ENCODE measurements around the gene LYG2.
"Not testable (repeated sequence)": the region's sequence is repeated elsewhere in the genome, so short reads cannot be mapped to it uniquely, and the experiment has no call there.

Gene LYG2, protein sequence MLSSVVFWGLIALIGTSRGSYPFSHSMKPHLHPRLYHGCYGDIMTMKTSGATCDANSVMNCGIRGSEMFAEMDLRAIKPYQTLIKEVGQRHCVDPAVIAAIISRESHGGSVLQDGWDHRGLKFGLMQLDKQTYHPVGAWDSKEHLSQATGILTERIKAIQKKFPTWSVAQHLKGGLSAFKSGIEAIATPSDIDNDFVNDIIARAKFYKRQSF

GRCh38 chr2:99255491-99256318 is at the start of gene LYG2:
Gene LYG2, minus strand, starts transcription at chr2:99255666. Its CDS starts 1,406 bp downstream, at chr2:99254260.
- DNase-seq (ENCODE audit: low read depth): no peak

- DNase-seq (ENCODE audit: low read depth): not testable (repeated sequence)
Measured at GRCh38 chr2:99301097-99301496, 45.6 kb upstream of the LYG2 start, which contains the start of gene LYG1. Gene LYG1, minus strand, starts transcription at chr2:99301197. Its CDS starts 5,527 bp downstream, at chr2:99295670.

DNA sequence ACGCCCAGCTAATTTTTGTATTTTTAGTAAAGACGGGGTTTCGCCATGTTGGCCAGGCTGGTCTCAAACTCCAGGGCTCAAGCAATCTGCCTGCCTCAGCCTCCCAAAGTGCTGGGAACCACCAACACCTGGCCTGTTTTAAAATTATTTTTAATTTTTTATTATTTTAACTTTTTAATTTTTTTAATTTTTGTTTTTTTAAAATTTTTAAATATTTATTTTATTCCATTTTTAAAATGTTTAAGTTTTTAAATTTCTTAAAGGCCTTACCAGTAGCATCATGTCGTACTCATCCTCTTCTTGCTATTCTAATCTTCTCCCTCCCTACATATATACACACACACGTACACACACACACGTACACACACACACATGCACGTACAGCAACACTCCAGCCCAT is 44.1 kb upstream of the LYG2 start:
- DNase-seq (ENCODE audit: low read depth): no peak

DNA sequence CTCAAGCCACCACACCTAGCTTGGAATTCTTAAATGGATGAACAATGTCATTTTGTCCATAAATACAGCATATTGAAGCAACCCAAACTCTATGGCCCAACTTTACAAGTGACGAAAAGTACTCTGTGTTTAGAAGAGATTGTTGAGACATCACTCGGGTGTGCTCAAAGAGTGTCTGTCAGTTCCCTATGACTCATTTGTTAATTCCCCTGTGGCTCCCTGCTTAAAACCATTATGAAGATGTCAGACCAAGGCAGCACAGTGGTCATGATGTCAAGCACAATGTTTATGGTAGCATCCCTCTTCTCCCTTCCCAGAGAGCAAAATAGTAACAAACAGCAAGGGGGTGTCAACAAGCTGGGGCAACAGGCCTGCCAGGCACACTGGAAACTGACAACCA is 42.5 kb upstream of the LYG2 start:
- no peak for DNase-seq (ENCODE audit: low read depth)

DNA sequence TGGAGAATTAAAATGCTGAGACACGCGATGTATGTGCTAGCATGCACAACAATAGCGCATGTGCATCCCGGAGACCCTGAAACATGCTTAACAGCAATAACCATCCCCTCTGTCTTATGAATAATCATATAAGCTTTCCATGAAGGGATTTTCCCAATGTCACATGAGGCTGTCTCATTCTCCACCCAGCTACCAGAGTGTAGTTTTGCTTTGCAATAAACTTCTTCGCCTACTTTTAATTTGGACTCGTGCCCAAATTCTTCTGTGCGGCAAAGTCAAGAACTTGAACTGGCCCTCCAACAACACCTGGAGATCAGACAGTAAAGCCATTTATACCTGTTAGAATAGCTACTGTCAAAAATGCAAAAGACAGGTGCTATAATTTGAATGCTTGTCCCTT is 30.1 kb upstream of the LYG2 start:
- no peak for DNase-seq (ENCODE audit: low read depth)

- DNase-seq (ENCODE audit: low read depth): no peak
Measured at GRCh38 chr2:99279969-99280695, 24.7 kb upstream of the LYG2 start.

DNA sequence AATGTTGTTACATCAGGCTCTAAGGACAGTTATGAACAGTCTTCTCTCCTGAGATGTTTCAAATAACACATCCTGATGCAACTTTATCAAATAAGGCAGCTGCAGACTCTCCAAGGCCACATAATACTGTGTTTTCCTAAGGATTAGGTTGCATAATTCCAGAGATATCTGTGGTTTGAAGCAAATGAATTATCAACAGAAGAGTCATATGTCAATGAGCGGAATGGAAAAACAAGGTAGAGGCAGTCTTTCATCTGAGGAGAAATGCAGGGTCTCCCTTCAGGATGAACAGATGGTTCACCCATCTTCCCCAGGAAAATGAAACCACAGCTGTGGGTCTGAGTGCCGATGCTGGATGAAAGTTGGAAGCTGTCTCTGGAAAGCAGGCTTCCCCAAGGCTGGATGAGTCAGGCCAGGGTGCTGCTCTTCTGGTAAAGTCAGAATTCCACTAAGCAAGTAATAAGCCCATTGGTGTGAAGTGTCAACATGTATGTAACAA is 23.4 kb upstream of the LYG2 start:
- DNase-seq (ENCODE audit: low read depth): no peak

GRCh38 chr2:99278195-99278765 is 22.8 kb upstream of the LYG2 start:
- not testable (repeated sequence) for DNase-seq (ENCODE audit: low read depth)

- no peak for DNase-seq (ENCODE audit: low read depth)
Measured at GRCh38 chr2:99275882-99276281, 20.4 kb upstream of the LYG2 start.

GRCh38 chr2:99261242-99261641 is 5.8 kb upstream of the LYG2 start:
- DNase-seq (ENCODE audit: low read depth): no peak

- no peak for DNase-seq (ENCODE audit: low read depth)
Measured at GRCh38 chr2:99260184-99260583, 4.7 kb upstream of the LYG2 start.

- no peak for DNase-seq (ENCODE audit: low read depth)
Measured at GRCh38 chr2:99259465-99259864, 4.0 kb upstream of the LYG2 start.

GRCh38 chr2:99256677-99257076 is 1.2 kb upstream of the LYG2 start:
- DNase-seq (ENCODE audit: low read depth): no peak

DNA sequence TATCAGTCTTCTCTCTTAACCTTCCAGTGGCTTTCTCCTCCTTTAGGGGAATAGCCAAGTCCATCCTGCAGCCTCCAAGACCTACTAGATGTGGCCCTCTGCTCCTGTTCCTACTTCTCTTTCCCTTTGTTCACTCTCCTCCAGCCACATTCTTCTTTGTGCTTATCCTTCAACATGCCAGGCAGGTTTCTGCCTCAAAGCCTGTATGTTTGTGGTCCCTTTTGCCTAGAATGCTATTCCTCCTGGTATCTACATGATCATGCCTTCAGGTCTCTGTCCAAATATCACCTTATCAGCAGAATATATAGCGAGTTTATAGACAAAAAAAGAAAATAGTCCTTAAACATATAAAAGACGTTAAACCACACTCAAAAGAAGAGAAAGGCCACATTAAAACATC is 5.5 kb downstream of the LYG2 start:
- DNase-seq (ENCODE audit: low read depth): no peak

GRCh38 chr2:99242151-99242550 is 13.3 kb downstream of the LYG2 start:
- DNase-seq (ENCODE audit: low read depth): no peak

DNA sequence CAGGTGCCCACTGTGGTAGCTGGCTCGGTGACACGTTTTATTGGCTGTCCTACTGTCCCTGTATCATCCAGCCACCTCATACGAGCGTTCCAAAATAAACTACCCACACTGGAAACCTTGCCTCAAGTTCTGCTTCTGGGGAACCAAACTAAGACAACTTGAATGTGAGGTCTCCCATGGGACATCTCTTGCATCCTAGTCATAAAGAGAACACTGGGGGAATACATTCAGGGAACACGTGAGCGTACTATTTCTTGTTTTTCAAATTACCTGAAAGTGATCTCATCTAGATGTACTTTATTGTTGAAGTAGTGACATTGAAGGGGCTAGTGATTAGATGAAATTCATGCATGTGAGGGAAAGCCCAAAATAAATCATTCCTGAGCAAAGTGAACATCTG is 15.0 kb downstream of the LYG2 start:
- no peak for DNase-seq (ENCODE audit: low read depth)

GRCh38 chr2:99238599-99238998 is 16.9 kb downstream of the LYG2 start:
- DNase-seq (ENCODE audit: low read depth): no peak

GRCh38 chr2:99233177-99233576 is 22.3 kb downstream of the LYG2 start:
- not testable (repeated sequence) for DNase-seq (ENCODE audit: low read depth)

- DNase-seq (ENCODE audit: low read depth): no peak
Measured at GRCh38 chr2:99217929-99218501, 37.5 kb downstream of the LYG2 start.

DNA sequence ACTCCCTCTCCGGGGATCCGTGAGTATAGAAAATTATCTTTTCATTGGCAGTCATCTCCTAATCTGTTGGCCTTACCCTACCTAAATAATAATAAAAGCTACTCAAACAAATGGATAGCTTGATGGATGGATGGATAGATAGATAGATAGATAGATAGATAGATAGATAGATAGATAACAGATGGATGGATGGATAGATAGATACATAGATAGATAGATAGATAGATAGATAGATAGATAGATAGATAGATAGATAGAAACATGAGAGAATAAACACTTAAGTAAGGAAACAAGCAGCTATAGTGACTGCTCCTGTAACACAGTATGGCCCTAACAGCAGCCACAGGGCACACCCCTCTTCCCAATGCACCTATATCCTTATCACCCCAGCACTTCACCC is 39.4 kb downstream of the LYG2 start:
- no peak for DNase-seq (ENCODE audit: low read depth)

- no peak for DNase-seq (ENCODE audit: low read depth)
Measured at GRCh38 chr2:99205491-99205890, 50.0 kb downstream of the LYG2 start.

All from stimulated activated CD8-positive, alpha-beta memory T cell treated with anti-CD3 and anti-CD28 coated beads, Interleukin-12 subunit alpha, Interleukin-12 subunit beta, amount 100 ng/mL, for 4 hours (primary cell).